ENCODE data around the gene NHSL2. TPM values are rescaled to one million over a fixed set of nuclear protein-coding genes. Genes with fewer than 3 reads are reported as not detected.
"Not testable (repeated sequence)": the region's sequence is repeated elsewhere in the genome, so short reads cannot be mapped to it uniquely, and the experiment has no call there.

The NHSL2 gene
- total RNA-seq, 2 experiments from 2014 or later = 7.9 to 8.7 TPM

DNA sequence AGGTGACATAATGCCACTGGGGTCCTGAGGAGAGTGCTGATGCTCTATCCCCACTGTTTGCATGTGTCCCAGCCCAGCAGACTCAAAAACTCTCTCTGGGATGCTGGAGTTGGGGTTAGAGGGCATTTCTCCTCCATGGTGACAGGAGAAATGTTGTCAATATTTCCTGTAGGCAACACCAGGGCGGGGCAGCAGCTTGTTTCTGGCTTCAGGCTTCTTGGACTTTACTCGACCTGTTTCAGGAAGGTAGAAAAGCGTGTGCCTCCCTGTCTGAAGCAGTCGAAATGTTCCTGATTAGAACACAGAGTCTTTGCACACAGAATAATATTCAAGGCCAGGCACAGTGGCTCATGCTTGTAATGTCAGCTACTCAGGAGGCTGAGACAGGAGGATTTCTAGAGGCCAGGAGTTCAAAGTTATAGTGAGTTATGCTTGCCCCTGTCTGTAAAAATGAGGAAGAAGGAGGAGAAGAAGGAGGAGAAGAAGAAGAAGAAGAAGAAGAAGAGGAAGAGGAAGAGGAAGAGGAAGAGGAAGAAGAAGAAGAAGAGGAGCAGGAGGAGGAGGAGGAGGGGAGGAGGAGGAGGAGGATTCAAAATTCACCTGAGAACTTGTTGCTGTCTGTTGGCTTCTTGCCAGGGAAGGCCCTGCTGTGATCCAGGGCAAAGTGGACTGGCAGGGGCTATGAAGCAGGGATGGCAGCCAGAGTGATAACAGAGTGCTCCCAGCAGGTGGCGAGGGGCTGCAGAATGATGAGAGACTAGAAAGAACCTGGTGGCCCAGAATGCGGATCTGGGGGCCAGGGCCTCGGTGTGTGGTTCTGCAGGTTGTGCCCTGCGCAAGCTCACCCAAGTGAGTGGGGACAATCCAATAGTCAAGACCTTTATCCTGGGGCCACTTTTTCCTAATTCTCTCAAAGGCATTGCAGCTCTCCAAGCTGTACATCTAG lies 138.1 kb downstream of the NHSL2 start:
- ChIA-PET POLR2A (no interaction called here), CTCF (interaction anchor here (0.8 to 1.0 kb wide), 2 partner anchors 76 to 78 kb away, joined by 3 read pairs; no protein-coding TSS in a partner anchor)
- Mint-ChIP-seq H3K4me3 (no peak overlapping the region), H3K4me1 (peaks cover 30% of the 10 kb centered on the region), H3K27me3 (peaks cover 15% of the 10 kb centered on the region), H3K36me3 (ENCODE audit: low read depth) (no peaks in the 10 kb centered on the region), H3K9me3 (no peaks in the 10 kb centered on the region), H3K27ac (no peak overlapping the region)
- DNase-seq = no peak

DNA sequence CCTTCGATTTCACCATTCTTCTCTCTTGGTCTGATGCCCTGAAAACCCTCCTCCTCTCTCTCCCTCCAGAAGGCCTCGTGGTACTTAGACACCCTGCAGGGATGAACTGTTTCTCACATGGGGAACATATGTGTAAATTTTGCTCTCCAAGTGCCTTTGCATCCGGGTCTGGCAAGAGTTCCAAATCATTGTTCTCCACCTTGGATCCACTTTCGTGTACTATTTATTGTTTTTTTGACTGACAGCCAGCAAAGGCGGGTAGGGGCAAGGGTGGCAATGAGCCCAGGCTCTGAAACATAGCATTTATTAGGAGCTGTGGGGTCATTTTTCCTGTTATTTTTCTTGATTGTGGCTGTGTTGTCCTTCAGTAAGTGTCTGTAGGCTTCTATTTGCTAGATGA lies 139.4 kb downstream of the NHSL2 start:
- peaks cover 13% of the 10 kb centered on the region for H3K27me3 Mint-ChIP-seq
- no peak overlapping the region for H3K4me3 Mint-ChIP-seq

DNA sequence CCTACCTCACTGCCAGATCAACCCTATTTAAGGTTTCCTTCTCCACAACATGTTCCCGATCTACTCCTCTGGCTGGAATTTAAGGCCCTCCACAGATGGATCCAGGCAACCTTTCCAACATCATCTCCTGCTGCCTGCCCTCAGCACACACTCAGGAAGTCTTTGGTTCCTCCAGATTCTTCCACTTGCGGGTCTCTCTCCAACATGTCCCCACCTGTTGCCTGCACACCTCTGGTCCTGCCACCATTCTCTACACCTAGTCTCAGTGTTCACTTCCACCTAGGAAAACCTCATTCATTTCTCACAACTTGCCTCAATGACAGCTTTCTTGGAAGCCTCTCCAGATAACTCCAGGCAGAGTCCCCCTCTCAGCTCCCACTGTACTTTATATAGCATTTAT lies 140.9 kb downstream of the NHSL2 start:
- Mint-ChIP-seq H3K4me1 (peaks cover 21% of the 10 kb centered on the region), H3K9me3 (no peaks in the 10 kb centered on the region), H3K36me3 (ENCODE audit: low read depth) (no peaks in the 10 kb centered on the region), H3K27me3 (peaks cover 12% of the 10 kb centered on the region), H3K27ac (no peak overlapping the region), H3K4me3 (no peak overlapping the region)
- CTCF ChIA-PET = no interaction called here
- POLR2A ChIA-PET = no interaction called here
- DNase-seq = no peak

More for the DNA sequence above, 139.4 kb downstream of the NHSL2 start:
- peaks cover 30% of the 10 kb centered on the region for H3K4me1 Mint-ChIP-seq
- ChIA-PET POLR2A (no interaction called here), CTCF (interaction anchor here (0.8 kb wide), 1 partner anchor 13 kb away, joined by 3 read pairs; no protein-coding TSS in a partner anchor)
- DNase-seq = no peak
- no peaks in the 10 kb centered on the region for H3K9me3 Mint-ChIP-seq
- H3K36me3 Mint-ChIP-seq (ENCODE audit: low read depth) = no peaks in the 10 kb centered on the region
- no peak overlapping the region for H3K27ac Mint-ChIP-seq

DNA sequence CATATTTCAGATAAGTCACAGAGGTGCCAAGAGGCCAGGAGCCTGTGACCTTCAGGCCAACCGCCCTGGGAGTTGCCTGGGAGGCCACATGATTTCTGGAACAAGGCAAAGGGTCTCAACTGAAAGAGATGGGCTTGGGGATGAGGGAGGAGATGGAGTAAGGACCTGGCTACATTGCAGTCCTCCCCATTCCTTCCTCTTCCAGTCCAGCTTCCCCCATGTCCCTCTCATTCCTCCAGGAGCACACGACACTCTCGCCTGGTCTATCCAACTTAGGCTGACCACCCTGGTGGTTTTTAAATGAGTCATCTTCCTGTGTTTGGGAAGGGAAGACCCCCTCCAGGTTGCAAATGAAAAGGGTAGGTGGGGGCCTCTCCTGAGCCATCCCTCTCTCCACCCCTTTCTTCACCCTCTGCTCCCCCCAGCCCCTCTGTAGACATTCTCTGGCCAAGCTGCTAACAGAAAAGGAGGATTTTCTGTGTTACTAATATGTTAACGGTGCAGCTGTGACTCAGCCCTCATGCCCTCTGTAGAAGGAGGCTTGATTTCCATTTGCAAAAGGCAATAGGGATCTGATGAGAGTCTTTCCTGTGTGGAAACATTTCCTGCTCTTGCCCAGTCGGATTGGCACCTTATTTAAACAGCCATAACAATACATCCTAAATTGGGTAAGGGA lies 141.9 kb downstream of the NHSL2 start:
- Mint-ChIP-seq H3K27ac (no peak overlapping the region), H3K4me1 (peaks cover 16% of the 10 kb centered on the region), H3K27me3 (peaks cover 12% of the 10 kb centered on the region), H3K36me3 (ENCODE audit: low read depth) (no peaks in the 10 kb centered on the region), H3K9me3 (no peaks in the 10 kb centered on the region), H3K4me3 (no peak overlapping the region)
- POLR2A ChIA-PET = interaction anchor here (0.7 kb wide), 1 partner anchor 31 kb away, joined by 3 read pairs; no protein-coding TSS in a partner anchor
- DNase-seq = no peak
- CTCF ChIA-PET = no interaction called here

DNA sequence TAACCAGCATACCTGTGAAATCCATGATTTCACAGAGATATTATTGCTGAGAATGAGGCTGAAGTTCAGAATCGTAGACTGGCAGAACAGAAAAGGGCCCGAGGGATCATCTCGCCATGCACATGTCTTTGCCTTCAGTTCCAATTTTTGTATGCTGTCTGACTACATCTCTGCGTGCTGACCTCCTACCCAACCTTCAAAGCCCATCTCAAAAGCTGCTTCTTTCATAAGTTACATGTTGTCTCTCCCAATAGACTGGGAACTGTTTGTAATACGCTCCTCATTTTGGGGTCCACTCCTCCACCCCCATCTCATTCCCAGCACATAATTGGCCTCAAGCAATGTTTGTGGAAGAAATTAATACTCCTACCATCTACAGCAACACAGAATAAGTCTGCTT lies 142.9 kb downstream of the NHSL2 start:
- ChIA-PET POLR2A (no interaction called here), CTCF (no interaction called here)
- H3K36me3 Mint-ChIP-seq (ENCODE audit: low read depth) = no peaks in the 10 kb centered on the region
- peaks cover 12% of the 10 kb centered on the region for H3K27me3 Mint-ChIP-seq
- H3K4me1 Mint-ChIP-seq = peaks cover 20% of the 10 kb centered on the region
- H3K4me3 Mint-ChIP-seq = no peak overlapping the region
- H3K27ac Mint-ChIP-seq = no peak overlapping the region
- no peak for DNase-seq
- no peaks in the 10 kb centered on the region for H3K9me3 Mint-ChIP-seq

DNA sequence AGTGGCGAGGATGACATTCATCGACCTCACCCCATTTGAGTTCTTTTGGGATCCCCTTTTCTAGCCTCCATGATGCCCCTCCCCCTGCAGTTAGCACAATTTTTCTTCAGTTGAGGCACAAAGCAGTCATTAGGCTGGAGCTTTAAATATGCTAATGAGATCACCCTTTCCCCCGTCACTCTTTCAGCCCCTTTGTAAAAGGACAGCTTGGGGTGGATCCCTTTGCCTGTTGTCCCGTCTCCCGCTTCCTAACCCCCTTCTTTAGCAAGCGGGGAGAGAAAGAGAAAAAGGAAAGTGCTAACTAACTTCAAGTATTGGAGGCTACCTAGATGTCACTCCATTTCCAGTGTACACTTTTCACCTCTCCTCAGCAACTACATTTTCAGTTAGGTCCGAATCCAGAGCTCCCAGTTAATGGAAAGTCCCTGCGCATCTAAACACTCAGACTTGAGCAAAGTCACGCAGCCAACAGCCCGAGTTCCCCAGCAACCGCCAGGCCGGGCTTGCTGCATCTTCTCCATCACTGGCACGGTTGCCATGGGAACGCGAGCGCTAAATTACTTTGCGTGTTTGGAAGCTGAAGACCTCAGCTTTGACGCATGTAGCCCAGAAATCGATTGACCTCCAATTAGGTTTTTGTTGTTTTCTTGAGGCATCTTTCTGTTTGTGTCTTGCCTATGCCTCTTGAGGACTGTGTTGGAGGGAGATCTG lies 144.3 kb downstream of the NHSL2 start:
- no peak overlapping the region for H3K4me3 Mint-ChIP-seq
- CTCF ChIA-PET = no interaction called here

DNA sequence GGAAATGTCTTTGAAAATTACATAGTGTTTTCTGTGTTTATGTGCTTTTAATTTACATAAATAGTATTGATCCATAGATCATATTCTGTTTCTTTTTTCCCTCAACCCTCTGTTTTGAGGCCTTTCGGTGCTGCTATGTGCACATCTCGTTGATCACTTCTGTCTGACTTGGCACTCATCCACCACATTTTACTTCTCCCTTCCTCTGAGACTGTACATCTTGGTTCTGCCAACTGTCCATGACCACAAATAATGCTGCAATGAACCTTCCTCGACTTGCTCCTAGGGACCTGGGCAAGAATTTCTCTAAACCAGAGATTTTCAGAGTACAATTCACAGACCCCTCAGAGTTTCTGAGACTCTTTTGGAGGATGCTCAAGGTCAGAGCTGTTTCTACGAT lies 146.7 kb downstream of the NHSL2 start:
- POLR2A ChIA-PET = interaction anchor here (1.2 kb wide), 1 partner anchor 20 kb away, joined by 3 read pairs; no protein-coding TSS in a partner anchor
- Mint-ChIP-seq H3K27ac (peak overlapping the region; percentile 60), H3K9me3 (no peaks in the 10 kb centered on the region), H3K36me3 (ENCODE audit: low read depth) (no peaks in the 10 kb centered on the region), H3K27me3 (peaks cover 3% of the 10 kb centered on the region), H3K4me3 (no peak overlapping the region), H3K4me1 (peaks cover 20% of the 10 kb centered on the region)
- DNase-seq = no peak
- CTCF ChIA-PET = interaction anchor here (0.6 kb wide), 1 partner anchor 653 kb away, joined by 6 read pairs; no protein-coding TSS in a partner anchor

More for the DNA sequence above, 144.3 kb downstream of the NHSL2 start:
- Mint-ChIP-seq H3K27me3 (peaks cover 12% of the 10 kb centered on the region), H3K9me3 (no peaks in the 10 kb centered on the region), H3K36me3 (ENCODE audit: low read depth) (no peaks in the 10 kb centered on the region), H3K27ac (no peak overlapping the region), H3K4me1 (peaks cover 20% of the 10 kb centered on the region)
- DNase-seq = no peak
- POLR2A ChIA-PET = no interaction called here

DNA sequence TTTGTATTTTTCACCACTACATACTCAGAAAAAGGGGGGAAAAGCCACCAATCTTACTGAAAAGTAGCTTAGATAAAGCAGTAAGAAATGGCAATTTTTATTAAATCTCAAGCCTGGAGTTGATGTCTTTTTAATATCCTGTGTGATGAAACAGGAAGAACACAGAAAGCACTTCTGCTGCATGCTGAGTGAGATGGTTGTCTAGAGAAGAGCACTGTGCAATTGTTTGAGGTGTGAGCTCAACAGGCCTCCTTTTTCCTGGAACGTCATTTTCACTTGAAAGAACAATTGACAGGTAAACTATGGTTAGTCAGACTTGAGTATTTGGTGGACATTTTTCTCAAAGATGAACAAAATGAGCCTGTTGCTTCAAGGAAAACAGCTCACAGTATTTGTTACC lies 147.2 kb downstream of the NHSL2 start:
- Mint-ChIP-seq H3K36me3 (ENCODE audit: low read depth) (no peaks in the 10 kb centered on the region), H3K27ac (peak overlapping the region; percentile 60), H3K4me3 (no peak overlapping the region), H3K4me1 (peaks cover 20% of the 10 kb centered on the region), H3K27me3 (peaks cover 3% of the 10 kb centered on the region), H3K9me3 (no peaks in the 10 kb centered on the region)
- CTCF ChIA-PET = interaction anchor here (0.6 kb wide), 2 partner anchors 40 to 654 kb away, joined by 3 to 6 read pairs; no protein-coding TSS in a partner anchor
- POLR2A ChIA-PET = interaction anchor here (1.2 kb wide), 1 partner anchor 19 kb away, joined by 3 read pairs; no protein-coding TSS in a partner anchor
- no peak for DNase-seq

DNA sequence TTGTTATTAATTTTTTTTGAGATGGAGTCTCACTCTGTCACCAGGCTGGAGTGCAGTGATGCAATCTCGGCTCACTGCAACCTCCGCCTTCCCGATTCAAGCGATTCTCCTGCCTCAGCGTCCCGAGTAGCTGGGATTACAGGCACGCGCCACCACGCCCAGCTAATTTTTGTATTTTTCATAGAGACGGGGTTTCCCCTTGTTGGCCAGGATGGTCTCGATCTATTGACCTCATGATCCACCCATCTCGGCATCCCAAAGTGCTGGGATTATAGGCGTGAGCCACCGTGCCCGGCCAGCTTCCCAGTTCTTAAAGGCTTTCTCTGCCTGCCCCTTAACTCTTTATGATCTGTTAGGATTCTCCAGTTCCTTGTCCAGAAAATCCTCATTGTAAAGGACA lies 147.7 kb downstream of the NHSL2 start:
- not testable (repeated sequence) for H3K27ac Mint-ChIP-seq; H3K27me3 Mint-ChIP-seq; DNase-seq; H3K9me3 Mint-ChIP-seq; H3K36me3 Mint-ChIP-seq (ENCODE audit: low read depth); H3K4me3 Mint-ChIP-seq
- CTCF ChIA-PET = interaction anchor here (0.6 kb wide), 1 partner anchor 40 kb away, joined by 3 read pairs; no protein-coding TSS in a partner anchor
- H3K4me1 Mint-ChIP-seq = peaks cover 20% of the 10 kb centered on the region
- POLR2A ChIA-PET = interaction anchor here (1.2 kb wide), 1 partner anchor 19 kb away, joined by 3 read pairs; no protein-coding TSS in a partner anchor

DNA sequence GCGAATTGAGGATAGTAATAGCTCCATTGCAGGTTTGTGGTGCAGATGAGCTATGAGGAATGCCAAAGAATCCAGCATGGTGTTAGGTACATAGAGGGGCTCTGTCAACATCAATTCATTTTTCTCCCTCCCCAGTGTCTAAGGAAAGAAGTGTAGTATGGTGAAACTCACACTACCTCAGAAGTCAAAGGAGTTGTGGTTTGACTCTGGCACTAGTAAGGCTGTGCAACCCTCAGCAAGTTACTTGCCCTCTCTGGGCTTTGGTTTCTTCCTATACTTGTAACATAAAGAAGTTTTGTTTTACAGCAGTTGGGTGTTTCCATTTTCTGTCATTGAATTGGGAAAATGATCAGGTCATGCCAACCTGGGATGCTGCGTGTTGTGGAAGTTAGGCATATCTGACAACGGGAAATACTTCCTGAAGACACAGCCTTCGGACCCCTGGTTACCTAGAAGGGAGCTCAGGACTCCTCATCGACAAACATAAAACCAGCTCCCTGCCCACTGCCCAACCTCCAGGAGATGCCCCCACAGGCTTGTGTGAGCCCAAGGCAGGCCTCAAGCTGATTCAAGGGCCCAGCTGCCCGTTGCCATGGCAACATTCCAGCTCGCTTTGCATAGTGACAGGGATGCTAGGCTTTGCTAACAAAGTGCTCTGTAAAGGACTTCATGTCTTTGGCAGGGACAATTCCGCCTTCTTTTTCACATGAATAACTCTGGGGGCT lies 149.7 kb downstream of the NHSL2 start:
- no peaks in the 10 kb centered on the region for H3K9me3 Mint-ChIP-seq
- POLR2A ChIA-PET = interaction anchor here (0.7 kb wide), 1 partner anchor 10 kb away, joined by 3 read pairs; no protein-coding TSS in a partner anchor

DNA sequence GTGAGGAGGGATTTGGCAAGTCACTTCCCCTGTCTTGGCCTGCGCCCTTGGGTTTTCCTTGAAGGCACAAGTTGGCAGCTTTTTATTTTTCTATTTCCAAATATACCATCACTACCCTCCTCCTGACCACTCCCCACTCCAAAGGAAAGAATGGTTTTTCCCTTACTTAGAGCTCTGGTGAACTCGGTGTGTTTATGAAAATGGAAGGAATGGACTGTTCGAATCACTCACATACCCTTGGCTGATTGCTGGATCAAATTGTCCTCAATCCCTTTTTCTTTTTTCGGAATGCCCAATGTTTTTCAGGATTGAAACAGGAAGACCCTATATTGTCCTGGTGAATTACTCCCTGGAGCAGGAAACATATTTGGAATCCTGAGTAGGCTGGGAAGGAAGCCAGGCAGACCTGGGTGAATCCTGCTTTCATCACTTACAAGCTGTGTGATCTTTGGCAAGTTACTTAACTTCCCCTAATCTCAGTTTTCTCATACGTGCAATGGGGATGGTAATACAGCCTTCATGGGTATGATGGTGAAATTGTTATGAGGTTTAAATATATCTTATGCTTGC lies 150.4 kb downstream of the NHSL2 start:
- Mint-ChIP-seq H3K9me3 (no peaks in the 10 kb centered on the region), H3K36me3 (ENCODE audit: low read depth) (no peaks in the 10 kb centered on the region), H3K27me3 (peaks cover 9% of the 10 kb centered on the region), H3K27ac (no peak overlapping the region), H3K4me3 (no peak overlapping the region), H3K4me1 (peaks cover 32% of the 10 kb centered on the region)
- DNase-seq = no peak
- ChIA-PET POLR2A (interaction anchor here (0.7 kb wide), 1 partner anchor 10 kb away, joined by 3 read pairs; no protein-coding TSS in a partner anchor), CTCF (no interaction called here)

More for the DNA sequence above, 149.7 kb downstream of the NHSL2 start:
- CTCF ChIA-PET = no interaction called here
- Mint-ChIP-seq H3K36me3 (ENCODE audit: low read depth) (no peaks in the 10 kb centered on the region), H3K27me3 (peaks cover 3% of the 10 kb centered on the region), H3K27ac (no peak overlapping the region), H3K4me3 (no peak overlapping the region), H3K4me1 (peaks cover 26% of the 10 kb centered on the region)
- no peak for DNase-seq

DNA sequence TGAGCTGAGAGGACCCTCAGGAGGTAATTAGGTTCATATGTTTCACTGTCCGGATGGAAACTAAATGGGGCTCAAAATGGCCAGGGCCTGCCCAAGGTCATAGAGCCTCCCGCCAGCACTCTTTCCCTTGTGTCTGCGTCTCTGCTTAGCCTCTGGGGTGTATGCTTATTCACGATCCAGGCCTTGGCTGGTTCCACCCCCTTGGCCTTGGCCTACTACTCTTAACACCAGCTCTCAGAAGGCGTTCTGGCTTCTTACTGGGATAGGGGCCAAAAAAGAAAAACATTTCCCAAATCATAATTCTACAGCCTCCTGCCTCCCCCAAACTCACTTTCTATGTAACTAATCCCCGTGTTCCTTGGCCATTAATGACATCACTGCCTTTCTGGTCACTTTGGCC lies 152.3 kb downstream of the NHSL2 start:
- Mint-ChIP-seq H3K9me3 (no peaks in the 10 kb centered on the region), H3K4me1 (peaks cover 24% of the 10 kb centered on the region), H3K27me3 (peaks cover 23% of the 10 kb centered on the region), H3K36me3 (ENCODE audit: low read depth) (no peaks in the 10 kb centered on the region), H3K27ac (no peak overlapping the region), H3K4me3 (no peak overlapping the region)
- no peak for DNase-seq
- POLR2A ChIA-PET = no interaction called here
- CTCF ChIA-PET = no interaction called here

Measured in activated CD4-positive, alpha-beta memory T cell treated with anti-CD3 and anti-CD28 coated beads, Interleukin-2, amount 10 ng/mL, durations not matched to agents 7 days and 5 days (primary cell).